H1 (cell line): ENCODE results near the gene CD164L2.

ENCODE experiments used
- CREB1 ChIP-seq: IDR thresholded peaks from 2 replicates; pipeline ENCODE4 v1.6.1; 2012; ENCODE audit warnings: inconsistent platforms
- KDM4A ChIP-seq: IDR thresholded peaks from one replicate; pipeline ENCODE4 v1.7.1; 2012; ENCODE audit warnings: low read depth, mild to moderate bottlenecking, moderate library complexity, low read length, inconsistent platforms; ENCODE audit not compliant: severe bottlenecking
- RXRA ChIP-seq: IDR thresholded peaks from 2 replicates; pipeline ENCODE4 v1.6.1; 2011; ENCODE audit warnings: low read depth, mild to moderate bottlenecking, low read length, moderate library complexity; ENCODE audit not compliant: insufficient read depth

DNA sequence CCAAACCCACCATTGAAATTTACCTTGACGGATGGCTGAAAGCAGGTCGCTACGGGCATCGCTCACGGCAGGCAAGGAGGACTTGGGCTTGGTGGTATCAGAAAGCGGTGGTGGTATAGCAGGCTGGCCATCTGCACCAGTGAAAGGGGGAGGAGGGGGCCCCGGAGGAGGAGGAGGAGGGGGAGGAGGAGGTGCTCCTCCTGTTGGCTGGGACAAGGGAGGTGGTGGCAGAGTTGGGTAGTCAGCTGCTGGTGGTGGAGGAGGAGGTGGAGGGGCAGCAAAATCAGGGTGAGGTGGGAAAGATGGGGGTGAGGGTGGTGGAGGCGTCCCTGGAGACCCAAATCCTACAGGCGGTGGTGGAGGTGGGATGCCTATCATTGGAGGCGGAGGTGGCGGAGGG, 26.5 kb upstream of the CD164L2 start:
- TF ChIP-seq KDM4A, result no peak
- no peak for TF ChIP-seq CREB1
- no peak for TF ChIP-seq RXRA
